Ovary (tissue), 3 donors: Measurements from ENCODE around the gene AMOTL2.

Experiments
- CTCF ChIP-seq, 3 donors: fragments of 450-650 bp in 2 of 3; fragments of 200-600 bp in 1 of 3; IDR thresholded peaks; one replicate each; pipeline versions ENCODE4 v1.5.1 to v1.8.0; 2016 to 2022; ENCODE audit warnings: antibody characterized with exemption in 3 of 3, mild to moderate bottlenecking in 1 of 3
- POLR2A ChIP-seq: fragments of 450-650 bp; IDR thresholded peaks from one replicate; pipeline ENCODE4 v1.6.1; 2017; ENCODE audit warnings: antibody characterized with exemption, mild to moderate bottlenecking, moderate library complexity
- donor health status: DM: no; HTN: no; CAD: no.

GRCh38 chr3:134320749-134321148, 53.5 kb downstream of the AMOTL2 start:
- TF ChIP-seq CTCF (IDR thresholded peaks at IDR 0.05), result no peak
- no peak for TF ChIP-seq POLR2A
